Psoas muscle (tissue), 8 donors: ENCODE data around the gene RFX1. TPM values are rescaled to one million over a fixed set of nuclear protein-coding genes. Genes with fewer than 3 reads are reported as not detected.

Source experiments
- ATAC-seq, 4 donors: fragments of 200-7000 bp; cut with Tn5 transposase; one replicate each; pipeline ENCODE4 v1.9.1; 2020; ENCODE audit warnings: moderate library complexity in 3 of 4, mild to moderate bottlenecking in 2 of 4
- DNase-seq, 2 donors: peaks; one replicate each; pipeline ENCODE4 v3.0.0-alpha.2; 2020
- H3K27ac ChIP-seq: fragments of 200-600 bp; one replicate; pipeline ENCODE4 v1.8.0; 2022
- H3K27me3 ChIP-seq, 3 donors: fragments of 200-600 bp in 1 of 3; one replicate each; pipeline versions ENCODE4 v1.6.1 to v1.8.0; 2013 to 2022; ENCODE audit warnings: low read length in 2 of 3, mild to moderate bottlenecking in 2 of 3, moderate library complexity in 1 of 3; ENCODE audit not compliant: insufficient read depth in 3 of 3
- H3K36me3 ChIP-seq, 2 donors: fragments of 200-600 bp in 1 of 2; one replicate each; pipeline versions ENCODE4 v1.6.1 to v1.8.0; 2013 to 2022; ENCODE audit warnings: low read depth in 1 of 2, mild to moderate bottlenecking in 1 of 2, moderate library complexity in 1 of 2; ENCODE audit not compliant: insufficient read depth in 1 of 2
- H3K4me1 ChIP-seq: fragments of 200-600 bp; one replicate; pipeline ENCODE4 v1.8.0; 2022
- H3K4me3 ChIP-seq: fragments of 200-600 bp; one replicate; pipeline ENCODE4 v1.8.0; 2022; ENCODE audit warnings: mild to moderate bottlenecking
- H3K9me3 ChIP-seq: fragments of 200-600 bp; one replicate; pipeline ENCODE4 v1.8.0; 2022
- WGBS, 3 donors: extraction: QIAGEN DNeasy Blood & Tissue Kit; methylation state at CpG; one replicate each; pipeline versions ENCODE4 v1.1.6 to v1.1.7; 2013; 5-methylcytosine and 5-hydroxymethylcytosine counted together
- intact Hi-C, 2 donors: fragments of 100-400 bp; cut with DNase I; formaldehyde crosslinking; loops; one replicate each; pipeline versions ENCODE4 v1.11.0 to v1.14.2; 2022
- polyA plus RNA-seq, 3 donors: library from polyadenylated mRNA; stranded (reverse); fragments of 200-250 nt; gene quantifications; one replicate each; pipeline ENCODE4 v1.2.3, GENCODE V29; 2013
- total RNA-seq, 4 donors: library from RNA; stranded (reverse); fragmentation: NEBNext Ultra II Directional in 2 of 4; extraction: Animal tissue kit (Norgen Biotek cat#: 25700) in 2 of 4; gene quantifications; one replicate each; pipeline versions ENCODE4 v1.2.1 to v1.2.4, GENCODE V29; 2021 to 2023
- TF ChIP-seq, protein P1 (sequence below): fragments of 200-600 bp; IDR thresholded peaks from one replicate; pipeline ENCODE4 v1.8.0; 2022; ENCODE audit warnings: antibody characterized with exemption
- donor health status: healthy with polysubstance abuse.
- donor health status: DM: no; HTN: no; CAD: no; lungs with moderate emphysema.
- donor health status: Bipolar disorder and iron deficiency.
- donor health status: healthy.
- donor health status: DM: yes; HTN: yes; CAD: no.
- donor health status: DM: no; HTN: no; CAD: no.
- donor health status: DM: no; HTN: no; CAD: no.
- donor health status: DM: yes; HTN: yes; CAD: no.

Gene RFX1
- total and polyA plus RNA-seq, 7 donors = 2.9 to 10.1 (median 6.4) TPM

GRCh38 chr19:14002571-14003250 lies 3.4 kb downstream of the RFX1 start:
- Histone ChIP-seq H3K27me3 (no peaks in the 10 kb centered on the region), H3K27ac (peak overlapping the region; percentile 98), H3K36me3 (no peaks in the 10 kb centered on the region), H3K9me3 (no peaks in the 10 kb centered on the region), H3K4me3 (peak overlapping the region; percentile 23), H3K4me1 (peaks cover 46% of the 10 kb centered on the region)
- peak in 1 of 2 donors; percentile 17 for DNase-seq
- TF ChIP-seq, protein P1, sequence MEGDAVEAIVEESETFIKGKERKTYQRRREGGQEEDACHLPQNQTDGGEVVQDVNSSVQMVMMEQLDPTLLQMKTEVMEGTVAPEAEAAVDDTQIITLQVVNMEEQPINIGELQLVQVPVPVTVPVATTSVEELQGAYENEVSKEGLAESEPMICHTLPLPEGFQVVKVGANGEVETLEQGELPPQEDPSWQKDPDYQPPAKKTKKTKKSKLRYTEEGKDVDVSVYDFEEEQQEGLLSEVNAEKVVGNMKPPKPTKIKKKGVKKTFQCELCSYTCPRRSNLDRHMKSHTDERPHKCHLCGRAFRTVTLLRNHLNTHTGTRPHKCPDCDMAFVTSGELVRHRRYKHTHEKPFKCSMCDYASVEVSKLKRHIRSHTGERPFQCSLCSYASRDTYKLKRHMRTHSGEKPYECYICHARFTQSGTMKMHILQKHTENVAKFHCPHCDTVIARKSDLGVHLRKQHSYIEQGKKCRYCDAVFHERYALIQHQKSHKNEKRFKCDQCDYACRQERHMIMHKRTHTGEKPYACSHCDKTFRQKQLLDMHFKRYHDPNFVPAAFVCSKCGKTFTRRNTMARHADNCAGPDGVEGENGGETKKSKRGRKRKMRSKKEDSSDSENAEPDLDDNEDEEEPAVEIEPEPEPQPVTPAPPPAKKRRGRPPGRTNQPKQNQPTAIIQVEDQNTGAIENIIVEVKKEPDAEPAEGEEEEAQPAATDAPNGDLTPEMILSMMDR = no peak
- intact Hi-C loops = no loop called here
- 29 to 41% (median 32%) methylated on average over 13 of the region's 13 CpGs for WGBS, 3 donors
- no peak for ATAC-seq

DNA sequence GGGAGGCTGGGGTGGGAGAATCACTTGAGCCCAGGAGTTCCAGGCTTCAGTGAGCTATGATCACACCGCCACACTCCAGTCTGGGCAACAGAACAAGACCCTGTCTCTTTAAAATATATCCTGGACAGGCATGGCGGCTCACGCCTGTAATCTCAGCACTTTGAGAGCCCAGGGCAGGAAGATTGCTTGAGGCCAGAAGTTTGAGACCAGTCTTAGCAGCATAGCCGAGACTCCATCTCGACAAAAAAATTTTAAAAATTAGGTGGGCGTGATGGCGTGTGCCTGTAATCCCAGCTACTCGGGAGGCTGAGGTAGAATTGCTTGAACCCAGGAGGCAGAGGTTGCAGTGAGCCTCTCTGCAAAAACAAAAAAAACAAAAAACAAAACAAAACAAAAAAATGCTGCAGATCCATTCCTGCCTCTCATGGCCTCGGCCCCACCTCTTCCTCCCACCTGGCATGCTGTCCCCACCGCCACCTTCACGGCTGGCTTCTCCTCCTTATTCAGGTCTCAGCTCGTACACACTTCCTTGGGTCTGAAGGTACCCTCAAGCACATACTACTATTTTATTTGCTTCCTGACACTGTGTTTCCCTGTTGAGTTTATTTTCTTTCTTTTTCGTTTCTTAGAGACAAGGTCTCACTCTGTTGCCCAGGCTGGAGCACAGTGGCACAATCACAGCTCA lies 5.3 kb downstream of the RFX1 start:
- H3K9me3 ChIP-seq = no peaks in the 10 kb centered on the region
- no peaks in the 10 kb centered on the region for H3K36me3 ChIP-seq
- no peak overlapping the region for H3K4me3 ChIP-seq
- peak overlapping the region; percentile 98 for H3K27ac ChIP-seq
- TF ChIP-seq, protein P1 = no peak
- intact Hi-C loops = no loop called here
- ATAC-seq (no peak), DNase-seq (peak; percentile 1 to 39)
- peaks cover 51% of the 10 kb centered on the region for H3K4me1 ChIP-seq
- 72 to 82% (median 81%) methylated on average over 13 of the region's 13 CpGs for WGBS, 3 donors
- no peaks in the 10 kb centered on the region for H3K27me3 ChIP-seq

DNA sequence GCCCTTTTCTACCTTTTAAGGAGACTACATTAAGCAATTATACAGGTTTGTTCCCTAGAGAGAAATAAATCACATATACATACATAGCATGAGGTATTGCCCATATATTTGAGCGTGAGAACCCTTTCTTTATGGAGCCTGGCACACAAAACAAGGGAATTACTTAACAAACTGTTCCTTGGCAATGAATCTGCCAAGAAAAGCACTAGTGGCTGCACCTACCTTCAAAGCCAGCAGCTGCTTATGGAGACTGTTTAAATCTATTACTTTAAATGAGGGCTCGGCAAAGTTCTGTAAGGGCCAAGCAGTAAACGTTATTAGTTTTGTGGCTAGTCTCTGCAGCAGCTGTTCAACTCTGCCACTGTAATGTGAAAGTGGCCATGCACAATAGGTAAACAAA lies 7.0 kb downstream of the RFX1 start:
- TF ChIP-seq, protein P1 = no peak
- no peaks in the 10 kb centered on the region for H3K36me3 ChIP-seq
- no peaks in the 10 kb centered on the region for H3K9me3 ChIP-seq
- WGBS, 3 donors = 94 to 96% (median 94%) methylated on average over 3 of the region's 3 CpGs
- H3K27ac ChIP-seq = no peak overlapping the region
- H3K27me3 ChIP-seq = no peaks in the 10 kb centered on the region
- no peak for ATAC-seq
- no peak overlapping the region for H3K4me3 ChIP-seq
- peaks cover 48% of the 10 kb centered on the region for H3K4me1 ChIP-seq
- intact Hi-C loops = no loop called here
- no peak for DNase-seq

GRCh38 chr19:13998426-13998825 lies 7.7 kb downstream of the RFX1 start:
- intact Hi-C loops = no loop called here
- H3K4me1 ChIP-seq = peaks cover 41% of the 10 kb centered on the region
- no peaks in the 10 kb centered on the region for H3K36me3 ChIP-seq
- no peak for DNase-seq
- TF ChIP-seq, protein P1 = no peak
- no peaks in the 10 kb centered on the region for H3K27me3 ChIP-seq
- WGBS, 3 donors = 92 to 100% (median 93%) methylated on average over 1 of the region's 1 CpG
- H3K9me3 ChIP-seq = no peaks in the 10 kb centered on the region
- H3K27ac ChIP-seq = no peak overlapping the region
- no peak overlapping the region for H3K4me3 ChIP-seq
- ATAC-seq = no peak
